ENCODE data around the gene KLF8.

The KLF8 gene

GRCh38 chrX:56310581-56310980, 78.4 kb downstream of the KLF8 start (continued):
- no peak for TF ChIP-seq ZBTB10 (tag by site-specific recombination; IDR thresholded peaks at IDR 0.05)
- TF ChIP-seq YY1 (tag by site-specific recombination; IDR thresholded peaks at IDR 0.05): no peak
- no peak for TF ChIP-seq ZNF112 (tag by site-specific recombination; IDR thresholded peaks at IDR 0.05)
- no peak for TF ChIP-seq ZSCAN16 (tag by site-specific recombination; IDR thresholded peaks at IDR 0.05)
- TF ChIP-seq, protein P1, sequence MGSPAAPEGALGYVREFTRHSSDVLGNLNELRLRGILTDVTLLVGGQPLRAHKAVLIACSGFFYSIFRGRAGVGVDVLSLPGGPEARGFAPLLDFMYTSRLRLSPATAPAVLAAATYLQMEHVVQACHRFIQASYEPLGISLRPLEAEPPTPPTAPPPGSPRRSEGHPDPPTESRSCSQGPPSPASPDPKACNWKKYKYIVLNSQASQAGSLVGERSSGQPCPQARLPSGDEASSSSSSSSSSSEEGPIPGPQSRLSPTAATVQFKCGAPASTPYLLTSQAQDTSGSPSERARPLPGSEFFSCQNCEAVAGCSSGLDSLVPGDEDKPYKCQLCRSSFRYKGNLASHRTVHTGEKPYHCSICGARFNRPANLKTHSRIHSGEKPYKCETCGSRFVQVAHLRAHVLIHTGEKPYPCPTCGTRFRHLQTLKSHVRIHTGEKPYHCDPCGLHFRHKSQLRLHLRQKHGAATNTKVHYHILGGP (tag by site-specific recombination; IDR thresholded peaks at IDR 0.05): no peak

DNA sequence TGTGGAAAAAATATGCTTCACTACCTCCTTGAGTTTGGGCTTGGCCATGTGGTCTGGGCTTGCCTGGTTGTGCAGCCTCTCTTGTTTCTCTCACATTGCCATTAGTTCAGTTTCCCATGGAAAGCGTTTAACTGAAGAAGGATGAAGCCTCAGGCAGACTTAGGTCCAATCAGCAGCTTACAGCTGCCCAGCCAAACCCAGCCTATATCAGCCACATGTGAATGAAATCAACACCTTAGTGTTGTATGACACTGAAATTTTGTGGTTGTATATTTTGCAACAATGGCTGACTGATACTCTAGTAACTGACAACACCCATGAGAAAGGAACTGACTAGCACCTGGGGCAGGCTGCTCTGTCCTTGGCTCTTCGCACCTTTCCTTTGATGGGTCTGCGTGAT, 81.2 kb downstream of the KLF8 start:
- TF ChIP-seq MEIS1 (CRISPR knock-in tag; IDR thresholded peaks at IDR 0.05; ENCODE audit: borderline replicate concordance) (no peak), ZNF585B (tag by site-specific recombination; IDR thresholded peaks at IDR 0.05) (no peak), ZNF548 (tag by site-specific recombination; IDR thresholded peaks at IDR 0.05) (no peak)
- TF ChIP-seq, protein P2, sequence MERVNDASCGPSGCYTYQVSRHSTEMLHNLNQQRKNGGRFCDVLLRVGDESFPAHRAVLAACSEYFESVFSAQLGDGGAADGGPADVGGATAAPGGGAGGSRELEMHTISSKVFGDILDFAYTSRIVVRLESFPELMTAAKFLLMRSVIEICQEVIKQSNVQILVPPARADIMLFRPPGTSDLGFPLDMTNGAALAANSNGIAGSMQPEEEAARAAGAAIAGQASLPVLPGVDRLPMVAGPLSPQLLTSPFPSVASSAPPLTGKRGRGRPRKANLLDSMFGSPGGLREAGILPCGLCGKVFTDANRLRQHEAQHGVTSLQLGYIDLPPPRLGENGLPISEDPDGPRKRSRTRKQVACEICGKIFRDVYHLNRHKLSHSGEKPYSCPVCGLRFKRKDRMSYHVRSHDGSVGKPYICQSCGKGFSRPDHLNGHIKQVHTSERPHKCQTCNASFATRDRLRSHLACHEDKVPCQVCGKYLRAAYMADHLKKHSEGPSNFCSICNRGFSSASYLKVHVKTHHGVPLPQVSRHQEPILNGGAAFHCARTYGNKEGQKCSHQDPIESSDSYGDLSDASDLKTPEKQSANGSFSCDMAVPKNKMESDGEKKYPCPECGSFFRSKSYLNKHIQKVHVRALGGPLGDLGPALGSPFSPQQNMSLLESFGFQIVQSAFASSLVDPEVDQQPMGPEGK (tag by site-specific recombination; IDR thresholded peaks at IDR 0.05): no peak
- TF ChIP-seq, protein P3, sequence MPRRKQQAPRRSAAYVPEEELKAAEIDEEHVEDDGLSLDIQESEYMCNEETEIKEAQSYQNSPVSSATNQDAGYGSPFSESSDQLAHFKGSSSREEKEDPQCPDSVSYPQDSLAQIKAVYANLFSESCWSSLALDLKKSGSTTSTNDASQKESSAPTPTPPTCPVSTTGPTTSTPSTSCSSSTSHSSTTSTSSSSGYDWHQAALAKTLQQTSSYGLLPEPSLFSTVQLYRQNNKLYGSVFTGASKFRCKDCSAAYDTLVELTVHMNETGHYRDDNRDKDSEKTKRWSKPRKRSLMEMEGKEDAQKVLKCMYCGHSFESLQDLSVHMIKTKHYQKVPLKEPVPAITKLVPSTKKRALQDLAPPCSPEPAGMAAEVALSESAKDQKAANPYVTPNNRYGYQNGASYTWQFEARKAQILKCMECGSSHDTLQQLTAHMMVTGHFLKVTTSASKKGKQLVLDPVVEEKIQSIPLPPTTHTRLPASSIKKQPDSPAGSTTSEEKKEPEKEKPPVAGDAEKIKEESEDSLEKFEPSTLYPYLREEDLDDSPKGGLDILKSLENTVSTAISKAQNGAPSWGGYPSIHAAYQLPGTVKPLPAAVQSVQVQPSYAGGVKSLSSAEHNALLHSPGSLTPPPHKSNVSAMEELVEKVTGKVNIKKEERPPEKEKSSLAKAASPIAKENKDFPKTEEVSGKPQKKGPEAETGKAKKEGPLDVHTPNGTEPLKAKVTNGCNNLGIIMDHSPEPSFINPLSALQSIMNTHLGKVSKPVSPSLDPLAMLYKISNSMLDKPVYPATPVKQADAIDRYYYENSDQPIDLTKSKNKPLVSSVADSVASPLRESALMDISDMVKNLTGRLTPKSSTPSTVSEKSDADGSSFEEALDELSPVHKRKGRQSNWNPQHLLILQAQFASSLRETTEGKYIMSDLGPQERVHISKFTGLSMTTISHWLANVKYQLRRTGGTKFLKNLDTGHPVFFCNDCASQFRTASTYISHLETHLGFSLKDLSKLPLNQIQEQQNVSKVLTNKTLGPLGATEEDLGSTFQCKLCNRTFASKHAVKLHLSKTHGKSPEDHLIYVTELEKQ (tag by site-specific recombination; IDR thresholded peaks at IDR 0.05; ENCODE audit: borderline replicate concordance): no peak
- H3K9me3 ChIP-seq (ENCODE audit: control insufficient read depth, insufficient read depth, low read depth, low read length): no peaks in the 10 kb centered on the region
- no peaks in the 10 kb centered on the region for H3K36me3 ChIP-seq (ENCODE audit: control insufficient read depth in 2 of 2, insufficient read depth in 1 of 2, low read length in 2 of 2)
- H3K27ac ChIP-seq (ENCODE audit: extremely low read depth, low read depth, low read length): no peak overlapping the region
- ChIA-PET POLR2A (no interaction called here), CTCF (no interaction called here)
- no peaks in the 10 kb centered on the region for H3K4me1 ChIP-seq (ENCODE audit: control insufficient read depth, insufficient read depth, low read length)
- H3K4me3 ChIP-seq (ENCODE audit: low read depth, low read length): no peak overlapping the region

DNA sequence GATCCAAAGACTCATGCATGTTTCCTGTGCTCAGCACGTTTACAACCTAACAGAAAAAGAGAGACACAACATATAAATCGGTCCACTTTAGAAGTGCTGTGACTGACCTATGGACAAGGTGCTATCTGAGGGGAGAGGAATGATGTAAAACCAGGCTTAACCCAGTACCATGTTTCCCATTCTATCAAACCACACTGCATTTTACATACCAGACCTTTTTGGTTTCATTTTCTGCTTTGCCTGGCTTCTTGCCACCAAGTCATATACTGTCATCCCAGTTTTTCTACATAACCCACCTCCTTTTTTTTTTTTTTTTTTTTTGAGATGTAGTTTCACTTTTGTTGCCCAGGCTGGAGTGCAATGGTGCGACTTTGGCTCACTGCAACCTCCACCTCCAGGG, 82.2 kb downstream of the KLF8 start:
- POLR2A ChIA-PET: no interaction called here
- H3K36me3 ChIP-seq (ENCODE audit: control insufficient read depth in 2 of 2, insufficient read depth in 1 of 2, low read length in 2 of 2): no peaks in the 10 kb centered on the region
- H3K4me1 ChIP-seq (ENCODE audit: control insufficient read depth, insufficient read depth, low read length): no peaks in the 10 kb centered on the region
- CTCF ChIA-PET: no interaction called here
- no peaks in the 10 kb centered on the region for H3K9me3 ChIP-seq (ENCODE audit: control insufficient read depth, insufficient read depth, low read depth, low read length)
- H3K4me3 ChIP-seq (ENCODE audit: low read depth, low read length): no peak overlapping the region
- H3K27ac ChIP-seq (ENCODE audit: extremely low read depth, low read depth, low read length): no peak overlapping the region
- TF ChIP-seq ZNF221 (tag by site-specific recombination; IDR thresholded peaks at IDR 0.05; ENCODE audit: borderline replicate concordance): no peak
- no peak for TF ChIP-seq ZNF530 (tag by site-specific recombination; IDR thresholded peaks at IDR 0.05; ENCODE audit: low read depth)
- no peak for TF ChIP-seq KLF8 (tag by site-specific recombination; IDR thresholded peaks at IDR 0.05)
- no peak for TF ChIP-seq FEZF1 (tag by site-specific recombination; IDR thresholded peaks at IDR 0.05)
- no peak for TF ChIP-seq SP2 (tag by site-specific recombination; IDR thresholded peaks at IDR 0.05)
- TF ChIP-seq ZNF280C (tag by site-specific recombination; IDR thresholded peaks at IDR 0.05): no peak
- TF ChIP-seq ZSCAN18 (tag by site-specific recombination; IDR thresholded peaks at IDR 0.05): no peak
- TF ChIP-seq ZFP41 (tag by site-specific recombination; IDR thresholded peaks at IDR 0.05; ENCODE audit: borderline replicate concordance): no peak
- TF ChIP-seq ZNF157 (tag by site-specific recombination; IDR thresholded peaks at IDR 0.05): no peak
- TF ChIP-seq ZNF610 (tag by site-specific recombination; IDR thresholded peaks at IDR 0.05; ENCODE audit: borderline replicate concordance): no peak
- no peak for TF ChIP-seq EGR2 (tag by site-specific recombination; IDR thresholded peaks at IDR 0.05; ENCODE audit: low read depth)
